Measurements from ENCODE around the gene PIPOX. TPM values are rescaled to one million over a fixed set of nuclear protein-coding genes. Genes with fewer than 3 reads are reported as not detected.
A peak's percentile ranks its signal among the peaks of the same experiment; 100 is the strongest.

The PIPOX gene
- polyA plus RNA-seq, 3 donors = 0.30 to 0.56 TPM; not detected in 1

- H3K79me2 ChIP-seq (ENCODE audit: insufficient read depth, low read length) = no peaks in the 10 kb centered on the region
- no peaks in the 10 kb centered on the region for H4K20me1 ChIP-seq (ENCODE audit: insufficient read depth, low read length)
- peak overlapping the region in 1 of 7 donors; percentile 71 for H3K27ac Mint-ChIP-seq
- intact Hi-C loops (cut with micrococcal nuclease) = no loop called here
- no peak for DNase-seq
- no peak overlapping the region for H3K4me3 ChIP-seq (replicated peaks in 1 of 3; ENCODE audit: low read depth in 2 of 3, low read length in 3 of 3)
- no CpG with 5 or more reads among the region's 6 CpGs for WGBS (ENCODE audit: insufficient coverage)
- no peak overlapping the region for H3K27ac ChIP-seq (ENCODE audit: low read depth in 1 of 2, low read length in 2 of 2)
- H3K9me3 ChIP-seq (replicated peaks in 1 of 2; ENCODE audit: control insufficient read depth in 1 of 2, insufficient read depth in 1 of 2, low read length in 2 of 2) = no peaks in the 10 kb centered on the region
- H3K36me3 ChIP-seq (replicated peaks in 1 of 2; ENCODE audit: control insufficient read depth in 1 of 2, insufficient read depth in 2 of 2, low read length in 2 of 2) = no peaks in the 10 kb centered on the region
- peaks cover 4 to 8% of the 10 kb centered on the region in 2 donors for H3K4me1 ChIP-seq (ENCODE audit: control insufficient read depth in 1 of 2, insufficient read depth in 2 of 2, low read length in 2 of 2)
- no peaks in the 10 kb centered on the region for H3K9me3 Mint-ChIP-seq
- TF ChIP-seq CTCF (IDR thresholded peaks at IDR 0.05) = no peak
- no peak overlapping the region for H3K4me3 Mint-ChIP-seq
- no peak overlapping the region for H3K9ac ChIP-seq (ENCODE audit: insufficient read depth, low read length, poor library complexity, severe bottlenecking)
- H3K4me1 Mint-ChIP-seq = peaks cover 5% of the 10 kb centered on the region
- peaks cover 11 to 34% of the 10 kb centered on the region in 2 donors for H3K27me3 ChIP-seq (ENCODE audit: control insufficient read depth in 2 of 2, insufficient read depth in 2 of 2, low read length in 2 of 2)
- H2AFZ ChIP-seq (ENCODE audit: insufficient read depth, low read depth, low read length, poor library complexity, severe bottlenecking) = no peak overlapping the region
- no peak overlapping the region for H3K4me2 ChIP-seq (replicated peaks; ENCODE audit: extremely low read depth, low read length, poor library complexity, severe bottlenecking)
- H3K36me3 Mint-ChIP-seq = no peaks in the 10 kb centered on the region
- H3K27me3 Mint-ChIP-seq (ENCODE audit: low read depth in 3 of 3) = peaks cover 31 to 63% (median 35%) of the 10 kb centered on the region in 3 donors
Measured at GRCh38 chr17:29024316-29024952, 18.5 kb upstream of the PIPOX start.

- Mint-ChIP-seq H3K4me1 (peaks cover 31% of the 10 kb centered on the region), H3K27ac (peak overlapping the region; percentile 33 to 85 (median 76)), H3K36me3 (peaks cover 4 to 5% of the 10 kb centered on the region in 2 donors), H3K27me3 (ENCODE audit: low read depth in 3 of 3) (peaks cover 20 to 54% (median 33%) of the 10 kb centered on the region in 3 donors), H3K9me3 (peaks cover 9 to 21% (median 16%) of the 10 kb centered on the region in 7 donors), H3K4me3 (peak overlapping the region; percentile 55 to 79)
- no peak overlapping the region for H3K9ac ChIP-seq (ENCODE audit: insufficient read depth, low read length, poor library complexity, severe bottlenecking)
- peaks cover 6 to 12% of the 10 kb centered on the region in 2 donors for H3K27me3 ChIP-seq (ENCODE audit: control insufficient read depth in 2 of 2, insufficient read depth in 2 of 2, low read length in 2 of 2)
- TF ChIP-seq CTCF (IDR thresholded peaks at IDR 0.05) = no peak
- peak overlapping the region; percentile 66 for H3K4me2 ChIP-seq (replicated peaks; ENCODE audit: extremely low read depth, low read length, poor library complexity, severe bottlenecking)
- intact Hi-C loops (cut with micrococcal nuclease) = no loop called here
- peaks cover 4 to 14% of the 10 kb centered on the region in 2 donors for H3K9me3 ChIP-seq (replicated peaks in 1 of 2; ENCODE audit: control insufficient read depth in 1 of 2, insufficient read depth in 1 of 2, low read length in 2 of 2)
- no peaks in the 10 kb centered on the region for H3K79me2 ChIP-seq (ENCODE audit: insufficient read depth, low read length)
- peak overlapping the region in 1 of 3 experiments; percentile 56 for H3K4me3 ChIP-seq (replicated peaks in 1 of 3; ENCODE audit: low read depth in 2 of 3, low read length in 3 of 3)
- peak overlapping the region in 1 of 2 donors; percentile 16 for H3K27ac ChIP-seq (ENCODE audit: low read depth in 1 of 2, low read length in 2 of 2)
- H2AFZ ChIP-seq (ENCODE audit: insufficient read depth, low read depth, low read length, poor library complexity, severe bottlenecking) = no peak overlapping the region
- peaks cover 27% of the 10 kb centered on the region in 2 donors for H3K4me1 ChIP-seq (ENCODE audit: control insufficient read depth in 1 of 2, insufficient read depth in 2 of 2, low read length in 2 of 2)
- peak in 2 of 3 donors; percentile 49 to 62 for DNase-seq
- H4K20me1 ChIP-seq (ENCODE audit: insufficient read depth, low read length) = no peaks in the 10 kb centered on the region
- H3K36me3 ChIP-seq (replicated peaks in 1 of 2; ENCODE audit: control insufficient read depth in 1 of 2, insufficient read depth in 2 of 2, low read length in 2 of 2) = no peaks in the 10 kb centered on the region
- WGBS (ENCODE audit: insufficient coverage) = 39% methylated on average over 3 of the region's 5 CpGs
Measured at GRCh38 chr17:29031488-29031887, 11.5 kb upstream of the PIPOX start.

Measured in CD14-positive monocyte (primary cell).